Measurements from ENCODE around the gene SEL1L2. TPM values are rescaled to one million over a fixed set of nuclear protein-coding genes. Genes with fewer than 3 reads are reported as not detected.

Gene SEL1L2
- total and polyA plus RNA-seq, 9 of the 15 experiments (the other 6 are each of a cell fraction or from before 2014, with no cell fraction given), result not detected

GRCh38 chr20:13863244-13863643 is 127.2 kb downstream of the SEL1L2 start:
- in situ Hi-C loops (cut with MboI), result no loop called here
- WGBS (ENCODE audit: insufficient coverage, low coverage, missing lambda C conversion rate), result 0% methylated on average over 1 of the region's 1 CpG
- no peak for TF ChIP-seq CEBPB (tag; IDR thresholded peaks at IDR 0.05)
- no peak for TF ChIP-seq LCOR (CRISPR knock-in tag; IDR thresholded peaks at IDR 0.05)
- TF ChIP-seq TSC22D4 (tag; IDR thresholded peaks at IDR 0.05), result no peak
- no peak for TF ChIP-seq CBX2 (IDR thresholded peaks at IDR 0.05; ENCODE audit: insufficient read depth, low read length, poor library complexity, severe bottlenecking)
- TF ChIP-seq SREBF2 (CRISPR knock-in tag; IDR thresholded peaks at IDR 0.05), result no peak
- no peak for TF ChIP-seq NFIX (CRISPR knock-in tag; IDR thresholded peaks at IDR 0.05; ENCODE audit: low read depth)
- TF ChIP-seq MAFG (tag; conservative IDR thresholded peaks at IDR 0.05), result no peak
- no peak for TF ChIP-seq MGA (IDR thresholded peaks at IDR 0.05)
- TF ChIP-seq E2F1 (CRISPR knock-in tag; IDR thresholded peaks at IDR 0.05), result no peak
- TF ChIP-seq FIP1L1 (IDR thresholded peaks at IDR 0.05; ENCODE audit: low read depth, low read length, poor library complexity, severe bottlenecking), result no peak
- no peak for TF ChIP-seq PHF8 (IDR thresholded peaks at IDR 0.05; ENCODE audit: borderline replicate concordance, low read length)

More at GRCh38 chr20:13863244-13863643, 127.2 kb downstream of the SEL1L2 start:
- intact Hi-C loops (cut with micrococcal nuclease), result no loop called here
- DNase-seq (ENCODE audit: extremely low read depth in 1 of 4, low spot score in 3 of 4), result no peak
- Histone ChIP-seq H3K9me3 (replicated peaks; ENCODE audit: control insufficient read depth, insufficient read depth, low read depth, low read length) (no peaks in the 10 kb centered on the region), H4K20me1 (replicated peaks; ENCODE audit: control insufficient read depth, insufficient read depth, low read length) (no peaks in the 10 kb centered on the region), H3K9me1 (ENCODE audit: control insufficient read depth, insufficient read depth, low read length) (no peaks in the 10 kb centered on the region), H3K4me1 (replicated peaks in 1 of 2; ENCODE audit: control insufficient read depth in 2 of 2, insufficient read depth in 2 of 2, low read length in 2 of 2) (no peaks in the 10 kb centered on the region), H3K4me3 (no peak overlapping the region), H2AFZ (ENCODE audit: low read depth, low read length) (no peak overlapping the region), H3K79me2 (ENCODE audit: control insufficient read depth, insufficient read depth, low read length) (no peaks in the 10 kb centered on the region), H3K4me2 (ENCODE audit: insufficient read depth, low read length) (no peak overlapping the region), H3K27ac (ENCODE audit: extremely low read depth, low read depth, low read length) (no peak overlapping the region), H3K36me3 (ENCODE audit: control insufficient read depth, insufficient read depth, low read length) (no peaks in the 10 kb centered on the region), H3K9ac (ENCODE audit: insufficient read depth in 1 of 2, low read depth in 2 of 2, low read length in 2 of 2) (no peak overlapping the region), H3K27me3 (ENCODE audit: control insufficient read depth in 2 of 2, insufficient read depth in 2 of 2, low read length in 2 of 2) (peaks cover 0 to 4% of the 10 kb centered on the region in 2 experiments; a peak in 1 of 5 replicates)
- FAIRE-seq, result no peak
- no peak for ATAC-seq
- CTCF ChIA-PET (ENCODE audit: low intra/inter-chr PET ratio), result no interaction called here
- BruUV-seq (replicated peaks), result no TSS peak
- POLR2A ChIA-PET, result no interaction called here

Data from K562 (cell line).